WTC11 (cell line): ENCODE results near the gene CNTRL. TPM values are rescaled to one million over a fixed set of nuclear protein-coding genes. Genes with fewer than 3 reads are reported as not detected.

ENCODE experiments used
- ATAC-seq: fragments of 200-7000 bp; cut with Tn5 transposase; 2 replicates; pipeline ENCODE4 v1.10.0; 2021; ENCODE audit warnings: mild to moderate bottlenecking, moderate library complexity
- CTCF ChIA-PET: fragments of 300-600 bp; sonication (Branson Sonifier 250); formaldehyde crosslinking; loops from one replicate; lab custom pipeline; 2021; ENCODE audit warnings: antibody characterized with exemption; lab: Charles Lee
- POLR2A ChIA-PET: fragments of 350-600 bp; sonication (Branson Sonifier 250); formaldehyde crosslinking; loops from one replicate; lab custom pipeline; 2021; ENCODE audit warnings: antibody characterized with exemption; lab: Charles Lee
- DNase-seq: peaks from one replicate; pipeline ENCODE4 v3.0.0; 2021; ENCODE audit warnings: low spot score
- H3K27ac Mint-ChIP-seq: 2 replicates; pipeline ENCODE4 v1.8.0; 2021; ENCODE audit warnings: mixed read lengths
- H3K27me3 Mint-ChIP-seq: 2 replicates; pipeline ENCODE4 v1.8.0; 2021; ENCODE audit warnings: low read depth, mild to moderate bottlenecking, moderate library complexity, mixed read lengths
- H3K36me3 Mint-ChIP-seq: 2 replicates; pipeline ENCODE4 v1.8.0; 2021; ENCODE audit warnings: mixed read lengths
- H3K4me1 Mint-ChIP-seq: 2 replicates; pipeline ENCODE4 v1.8.0; 2022; ENCODE audit warnings: mixed read lengths
- H3K4me3 Mint-ChIP-seq: 2 replicates; pipeline ENCODE4 v1.8.0; 2021; ENCODE audit warnings: mild to moderate bottlenecking, moderate library complexity, mixed read lengths
- H3K9me3 Mint-ChIP-seq: 2 replicates; pipeline ENCODE4 v1.8.0; 2021; ENCODE audit warnings: mixed read lengths
- CBFB ChIP-seq: sonication (generic); formaldehyde crosslinking; IDR thresholded peaks from 2 replicates; pipeline ENCODE4 v1.8.1; 2022; ENCODE audit warnings: mild to moderate bottlenecking, low read depth, missing genetic modification reagents
- CREM ChIP-seq: sonication (generic); formaldehyde crosslinking; IDR thresholded peaks from 2 replicates; pipeline ENCODE4 v1.8.1; 2022; ENCODE audit warnings: mild to moderate bottlenecking, missing genetic modification reagents, moderate library complexity
- GTF2I ChIP-seq: fragments of 250-450 bp; sonication (Bioruptor Pico); conservative IDR thresholded peaks from 2 replicates; pipeline ENCODE4 v1.4.0; 2021; ENCODE audit warnings: mild to moderate bottlenecking
- IRF2 ChIP-seq: sonication (generic); formaldehyde crosslinking; IDR thresholded peaks from 2 replicates; pipeline ENCODE4 v1.8.0; 2022; ENCODE audit warnings: low read depth, missing genetic modification reagents, borderline replicate concordance
- JAZF1 ChIP-seq: fragments of 250-450 bp; sonication (Bioruptor Pico); IDR thresholded peaks from 2 replicates; pipeline ENCODE4 v1.9.0; 2021; ENCODE audit warnings: moderate library complexity, mild to moderate bottlenecking, inconsistent platforms
- KAT7 ChIP-seq: sonication (generic); formaldehyde crosslinking; IDR thresholded peaks from 2 replicates; pipeline ENCODE4 v1.8.1; 2023; ENCODE audit warnings: missing genetic modification reagents, mild to moderate bottlenecking, borderline replicate concordance
- MXD4 ChIP-seq: fragments of 250-450 bp; sonication (Bioruptor Pico); IDR thresholded peaks from 2 replicates; pipeline ENCODE4 v1.8.0; 2021; ENCODE audit warnings: mild to moderate bottlenecking, moderate library complexity, borderline replicate concordance
- NR1H2 ChIP-seq: sonication (generic); formaldehyde crosslinking; IDR thresholded peaks from 2 replicates; pipeline ENCODE4 v1.9.0; 2021; ENCODE audit warnings: mild to moderate bottlenecking, moderate library complexity, missing genetic modification reagents
- TEAD4 ChIP-seq: sonication (generic); formaldehyde crosslinking; IDR thresholded peaks from 2 replicates; pipeline ENCODE4 v1.8.0; 2022; ENCODE audit warnings: mild to moderate bottlenecking, missing genetic modification reagents
- ZBTB21 ChIP-seq: sonication (generic); formaldehyde crosslinking; IDR thresholded peaks from 2 replicates; pipeline ENCODE4 v1.8.1; 2023; ENCODE audit warnings: mild to moderate bottlenecking, missing genetic modification reagents, borderline replicate concordance
- ZNF219 ChIP-seq: sonication (generic); formaldehyde crosslinking; IDR thresholded peaks from 2 replicates; pipeline ENCODE4 v1.8.0; 2023; ENCODE audit warnings: missing genetic modification reagents, mild to moderate bottlenecking, borderline replicate concordance
- ZNF232 ChIP-seq: sonication (generic); formaldehyde crosslinking; IDR thresholded peaks from 2 replicates; pipeline ENCODE4 v1.8.0; 2022; ENCODE audit warnings: mild to moderate bottlenecking, missing genetic modification reagents
- total RNA-seq: library from RNA; stranded (reverse); gene quantifications from 3 replicates; pipeline ENCODE4 v1.2.3, GENCODE V29; 2021
- TF ChIP-seq, protein P1 (sequence below): sonication (generic); formaldehyde crosslinking; IDR thresholded peaks from 2 replicates; pipeline ENCODE4 v1.8.1; 2023; ENCODE audit warnings: mild to moderate bottlenecking, missing genetic modification reagents
- TF ChIP-seq, protein P2 (sequence below): fragments of 250-450 bp; sonication (Bioruptor Pico); IDR thresholded peaks from 2 replicates; pipeline ENCODE4 v1.9.0; 2021; ENCODE audit warnings: mild to moderate bottlenecking, borderline replicate concordance
- TF ChIP-seq, protein P3 (sequence below): sonication (generic); formaldehyde crosslinking; IDR thresholded peaks from 2 replicates; pipeline ENCODE4 v1.8.1; 2022; ENCODE audit warnings: low read depth, mild to moderate bottlenecking, moderate library complexity, missing genetic modification reagents, borderline replicate concordance
- TF ChIP-seq, protein P4 (sequence below): sonication (generic); formaldehyde crosslinking; IDR thresholded peaks from 2 replicates; pipeline ENCODE4 v1.8.1; 2022; ENCODE audit warnings: mild to moderate bottlenecking, moderate library complexity, missing genetic modification reagents
- TF ChIP-seq, protein P5 (sequence below): fragments of 250-450 bp; sonication (Bioruptor Pico); IDR thresholded peaks from 2 replicates; pipeline ENCODE4 v1.9.0; 2021; ENCODE audit warnings: moderate library complexity, mild to moderate bottlenecking, inconsistent platforms, borderline replicate concordance
- TF ChIP-seq, protein P6 (sequence below): fragments of 250-450 bp; sonication (Bioruptor Pico); IDR thresholded peaks from 2 replicates; pipeline ENCODE4 v1.9.0; 2021; ENCODE audit warnings: mild to moderate bottlenecking

The CNTRL gene
- total RNA-seq, 1 experiment from 2014 or later, result 13.3 TPM

DNA sequence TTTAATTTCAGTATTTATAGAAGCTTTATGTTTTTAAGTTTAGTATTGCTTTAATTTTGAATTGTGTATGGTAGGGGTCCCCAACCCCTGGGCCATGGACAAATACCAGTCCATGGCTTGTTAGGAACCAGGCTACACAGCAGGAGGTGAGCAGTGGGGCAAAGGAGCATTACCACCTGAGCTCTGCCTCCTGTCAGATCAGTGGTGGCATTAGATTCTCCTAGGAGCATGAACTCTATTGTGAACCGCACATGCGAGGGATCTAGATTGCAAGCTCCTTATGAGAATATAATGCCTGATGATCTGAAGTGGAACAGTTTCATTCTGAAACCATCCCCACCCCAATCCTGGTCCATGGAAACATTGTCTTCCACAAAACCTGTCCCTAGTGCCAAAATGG, 26.6 kb upstream of the CNTRL start:
- peaks cover 6% of the 10 kb centered on the region; the same call in 1 of the 2 replicates for H3K4me1 Mint-ChIP-seq
- H3K36me3 Mint-ChIP-seq, result no peaks in the 10 kb centered on the region
- CTCF ChIA-PET, result interaction anchor here (1.6 to 4.0 kb wide), 4 partner anchors 11 to 318 kb away, joined by 4 to 27 read pairs (median 8); no protein-coding TSS in a partner anchor
- H3K9me3 Mint-ChIP-seq, result no peaks in the 10 kb centered on the region
- TF ChIP-seq JAZF1 (CRISPR knock-in tag) (no peak), IRF2 (no peak), NR1H2 (CRISPR knock-in tag) (no peak), ZNF232 (CRISPR knock-in tag) (no peak), CBFB (CRISPR knock-in tag) (no peak), ZNF219 (CRISPR knock-in tag) (no peak), TEAD4 (CRISPR knock-in tag) (no peak), KAT7 (no peak), GTF2I (CRISPR knock-in tag) (no peak)
- TF ChIP-seq, protein P1, sequence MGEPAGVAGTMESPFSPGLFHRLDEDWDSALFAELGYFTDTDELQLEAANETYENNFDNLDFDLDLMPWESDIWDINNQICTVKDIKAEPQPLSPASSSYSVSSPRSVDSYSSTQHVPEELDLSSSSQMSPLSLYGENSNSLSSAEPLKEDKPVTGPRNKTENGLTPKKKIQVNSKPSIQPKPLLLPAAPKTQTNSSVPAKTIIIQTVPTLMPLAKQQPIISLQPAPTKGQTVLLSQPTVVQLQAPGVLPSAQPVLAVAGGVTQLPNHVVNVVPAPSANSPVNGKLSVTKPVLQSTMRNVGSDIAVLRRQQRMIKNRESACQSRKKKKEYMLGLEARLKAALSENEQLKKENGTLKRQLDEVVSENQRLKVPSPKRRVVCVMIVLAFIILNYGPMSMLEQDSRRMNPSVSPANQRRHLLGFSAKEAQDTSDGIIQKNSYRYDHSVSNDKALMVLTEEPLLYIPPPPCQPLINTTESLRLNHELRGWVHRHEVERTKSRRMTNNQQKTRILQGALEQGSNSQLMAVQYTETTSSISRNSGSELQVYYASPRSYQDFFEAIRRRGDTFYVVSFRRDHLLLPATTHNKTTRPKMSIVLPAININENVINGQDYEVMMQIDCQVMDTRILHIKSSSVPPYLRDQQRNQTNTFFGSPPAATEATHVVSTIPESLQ (CRISPR knock-in tag), result no peak
- TF ChIP-seq, protein P2, sequence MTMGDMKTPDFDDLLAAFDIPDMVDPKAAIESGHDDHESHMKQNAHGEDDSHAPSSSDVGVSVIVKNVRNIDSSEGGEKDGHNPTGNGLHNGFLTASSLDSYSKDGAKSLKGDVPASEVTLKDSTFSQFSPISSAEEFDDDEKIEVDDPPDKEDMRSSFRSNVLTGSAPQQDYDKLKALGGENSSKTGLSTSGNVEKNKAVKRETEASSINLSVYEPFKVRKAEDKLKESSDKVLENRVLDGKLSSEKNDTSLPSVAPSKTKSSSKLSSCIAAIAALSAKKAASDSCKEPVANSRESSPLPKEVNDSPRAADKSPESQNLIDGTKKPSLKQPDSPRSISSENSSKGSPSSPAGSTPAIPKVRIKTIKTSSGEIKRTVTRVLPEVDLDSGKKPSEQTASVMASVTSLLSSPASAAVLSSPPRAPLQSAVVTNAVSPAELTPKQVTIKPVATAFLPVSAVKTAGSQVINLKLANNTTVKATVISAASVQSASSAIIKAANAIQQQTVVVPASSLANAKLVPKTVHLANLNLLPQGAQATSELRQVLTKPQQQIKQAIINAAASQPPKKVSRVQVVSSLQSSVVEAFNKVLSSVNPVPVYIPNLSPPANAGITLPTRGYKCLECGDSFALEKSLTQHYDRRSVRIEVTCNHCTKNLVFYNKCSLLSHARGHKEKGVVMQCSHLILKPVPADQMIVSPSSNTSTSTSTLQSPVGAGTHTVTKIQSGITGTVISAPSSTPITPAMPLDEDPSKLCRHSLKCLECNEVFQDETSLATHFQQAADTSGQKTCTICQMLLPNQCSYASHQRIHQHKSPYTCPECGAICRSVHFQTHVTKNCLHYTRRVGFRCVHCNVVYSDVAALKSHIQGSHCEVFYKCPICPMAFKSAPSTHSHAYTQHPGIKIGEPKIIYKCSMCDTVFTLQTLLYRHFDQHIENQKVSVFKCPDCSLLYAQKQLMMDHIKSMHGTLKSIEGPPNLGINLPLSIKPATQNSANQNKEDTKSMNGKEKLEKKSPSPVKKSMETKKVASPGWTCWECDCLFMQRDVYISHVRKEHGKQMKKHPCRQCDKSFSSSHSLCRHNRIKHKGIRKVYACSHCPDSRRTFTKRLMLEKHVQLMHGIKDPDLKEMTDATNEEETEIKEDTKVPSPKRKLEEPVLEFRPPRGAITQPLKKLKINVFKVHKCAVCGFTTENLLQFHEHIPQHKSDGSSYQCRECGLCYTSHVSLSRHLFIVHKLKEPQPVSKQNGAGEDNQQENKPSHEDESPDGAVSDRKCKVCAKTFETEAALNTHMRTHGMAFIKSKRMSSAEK (CRISPR knock-in tag), result no peak
- TF ChIP-seq, protein P3, sequence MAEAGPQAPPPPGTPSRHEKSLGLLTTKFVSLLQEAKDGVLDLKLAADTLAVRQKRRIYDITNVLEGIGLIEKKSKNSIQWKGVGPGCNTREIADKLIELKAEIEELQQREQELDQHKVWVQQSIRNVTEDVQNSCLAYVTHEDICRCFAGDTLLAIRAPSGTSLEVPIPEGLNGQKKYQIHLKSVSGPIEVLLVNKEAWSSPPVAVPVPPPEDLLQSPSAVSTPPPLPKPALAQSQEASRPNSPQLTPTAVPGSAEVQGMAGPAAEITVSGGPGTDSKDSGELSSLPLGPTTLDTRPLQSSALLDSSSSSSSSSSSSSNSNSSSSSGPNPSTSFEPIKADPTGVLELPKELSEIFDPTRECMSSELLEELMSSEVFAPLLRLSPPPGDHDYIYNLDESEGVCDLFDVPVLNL (CRISPR knock-in tag), result no peak
- TF ChIP-seq, all 79 proteins: peak for 0
- Mint-ChIP-seq H3K4me3 (no peak overlapping the region), H3K27ac (no peak overlapping the region), H3K27me3 (no peaks in the 10 kb centered on the region)
- POLR2A ChIA-PET, result no interaction called here
- ATAC-seq (no peak), DNase-seq (no peak)

DNA sequence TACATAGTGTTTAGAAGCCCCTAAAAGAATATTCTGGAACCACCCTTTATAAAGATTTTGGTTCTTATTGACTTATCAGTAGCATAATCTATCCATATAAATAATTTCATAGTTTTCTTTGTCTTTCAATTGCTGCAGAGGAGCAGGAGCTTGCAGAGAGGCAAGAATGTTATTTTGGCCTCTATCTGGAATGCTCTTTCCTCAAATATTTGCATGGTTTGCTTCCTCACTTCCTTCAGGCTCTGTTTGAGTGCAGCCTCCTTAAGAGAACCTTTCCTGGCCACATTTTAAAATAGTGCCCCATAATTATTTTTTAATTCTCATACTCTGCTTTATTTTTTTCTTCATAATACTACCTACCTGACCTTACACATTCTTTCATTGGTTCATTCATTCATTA, 26.1 kb upstream of the CNTRL start:
- DNase-seq (no peak), ATAC-seq (no peak)
- no peak for TF ChIP-seq ZNF232 (CRISPR knock-in tag)
- TF ChIP-seq CREM (CRISPR knock-in tag), result no peak
- no peak for TF ChIP-seq IRF2
- TF ChIP-seq, protein P2 (CRISPR knock-in tag), result no peak
- no peak for TF ChIP-seq MXD4 (CRISPR knock-in tag)
- no peak for TF ChIP-seq ZBTB21 (CRISPR knock-in tag)
- TF ChIP-seq, protein P4, sequence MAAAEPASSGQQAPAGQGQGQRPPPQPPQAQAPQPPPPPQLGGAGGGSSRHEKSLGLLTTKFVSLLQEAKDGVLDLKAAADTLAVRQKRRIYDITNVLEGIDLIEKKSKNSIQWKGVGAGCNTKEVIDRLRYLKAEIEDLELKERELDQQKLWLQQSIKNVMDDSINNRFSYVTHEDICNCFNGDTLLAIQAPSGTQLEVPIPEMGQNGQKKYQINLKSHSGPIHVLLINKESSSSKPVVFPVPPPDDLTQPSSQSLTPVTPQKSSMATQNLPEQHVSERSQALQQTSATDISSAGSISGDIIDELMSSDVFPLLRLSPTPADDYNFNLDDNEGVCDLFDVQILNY (CRISPR knock-in tag), result no peak
- TF ChIP-seq, protein P5, sequence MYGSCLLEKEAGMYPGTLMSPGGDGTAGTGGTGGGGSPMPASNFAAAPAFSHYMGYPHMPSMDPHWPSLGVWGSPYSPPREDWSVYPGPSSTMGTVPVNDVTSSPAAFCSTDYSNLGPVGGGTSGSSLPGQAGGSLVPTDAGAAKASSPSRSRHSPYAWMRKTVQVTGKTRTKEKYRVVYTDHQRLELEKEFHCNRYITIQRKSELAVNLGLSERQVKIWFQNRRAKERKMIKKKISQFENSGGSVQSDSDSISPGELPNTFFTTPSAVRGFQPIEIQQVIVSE, result no peak
- TF ChIP-seq, protein P6, sequence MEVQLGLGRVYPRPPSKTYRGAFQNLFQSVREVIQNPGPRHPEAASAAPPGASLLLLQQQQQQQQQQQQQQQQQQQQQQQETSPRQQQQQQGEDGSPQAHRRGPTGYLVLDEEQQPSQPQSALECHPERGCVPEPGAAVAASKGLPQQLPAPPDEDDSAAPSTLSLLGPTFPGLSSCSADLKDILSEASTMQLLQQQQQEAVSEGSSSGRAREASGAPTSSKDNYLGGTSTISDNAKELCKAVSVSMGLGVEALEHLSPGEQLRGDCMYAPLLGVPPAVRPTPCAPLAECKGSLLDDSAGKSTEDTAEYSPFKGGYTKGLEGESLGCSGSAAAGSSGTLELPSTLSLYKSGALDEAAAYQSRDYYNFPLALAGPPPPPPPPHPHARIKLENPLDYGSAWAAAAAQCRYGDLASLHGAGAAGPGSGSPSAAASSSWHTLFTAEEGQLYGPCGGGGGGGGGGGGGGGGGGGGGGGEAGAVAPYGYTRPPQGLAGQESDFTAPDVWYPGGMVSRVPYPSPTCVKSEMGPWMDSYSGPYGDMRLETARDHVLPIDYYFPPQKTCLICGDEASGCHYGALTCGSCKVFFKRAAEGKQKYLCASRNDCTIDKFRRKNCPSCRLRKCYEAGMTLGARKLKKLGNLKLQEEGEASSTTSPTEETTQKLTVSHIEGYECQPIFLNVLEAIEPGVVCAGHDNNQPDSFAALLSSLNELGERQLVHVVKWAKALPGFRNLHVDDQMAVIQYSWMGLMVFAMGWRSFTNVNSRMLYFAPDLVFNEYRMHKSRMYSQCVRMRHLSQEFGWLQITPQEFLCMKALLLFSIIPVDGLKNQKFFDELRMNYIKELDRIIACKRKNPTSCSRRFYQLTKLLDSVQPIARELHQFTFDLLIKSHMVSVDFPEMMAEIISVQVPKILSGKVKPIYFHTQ (CRISPR knock-in tag), result no peak

More for the DNA sequence above, 26.1 kb upstream of the CNTRL start:
- no peaks in the 10 kb centered on the region for H3K36me3 Mint-ChIP-seq
- no peak overlapping the region for H3K27ac Mint-ChIP-seq
- no peak overlapping the region for H3K4me3 Mint-ChIP-seq
- H3K9me3 Mint-ChIP-seq, result no peaks in the 10 kb centered on the region
- H3K27me3 Mint-ChIP-seq, result no peaks in the 10 kb centered on the region
- ChIA-PET POLR2A (no interaction called here), CTCF (interaction anchor here (1.6 to 4.0 kb wide), 4 partner anchors 11 to 319 kb away, joined by 4 to 27 read pairs (median 8); no protein-coding TSS in a partner anchor)
- peaks cover 10% of the 10 kb centered on the region; the same call in 1 of the 2 replicates for H3K4me1 Mint-ChIP-seq
